SK-MEL-5 (cell line): ENCODE results near the gene R3HDM4. TPM values are rescaled to one million over a fixed set of nuclear protein-coding genes. Genes with fewer than 3 reads are reported as not detected.
A peak's percentile ranks its signal among the peaks of the same experiment; 100 is the strongest.
"Not testable (repeated sequence)": the region's sequence is repeated elsewhere in the genome, so short reads cannot be mapped to it uniquely, and the experiment has no call there.

Experiments
- DNase-seq: peaks from one replicate; pipeline ENCODE4 v3.0.0-alpha.2; 2016; ENCODE audit warnings: low read depth, low spot score
- in situ Hi-C: cut with HindIII; loops from 2 replicates; pipeline ENCODE4 v1.10.0; 2016; ENCODE audit warnings: low sequenced_read_pairs, high pct_unique_total_duplicates, low pct_unique_long_range_greater_than_20kb
- polyA plus RNA-seq, 2 experiments: library from polyadenylated mRNA; depleted of rRNA; stranded (reverse); fragments of >200 nt; gene quantifications; 2 replicates each; pipeline ENCODE4 v1.2.3, GENCODE V29; 2015
- total RNA-seq: library from RNA; depleted of rRNA; stranded (reverse); fragments of >200 nt; shearing (Covaris generic); gene quantifications from 2 replicates; pipeline ENCODE4 v1.2.3, GENCODE V29; 2014; rRNA removed

R3HDM4 gene
- 20.0 and 21.0 TPM in 2 replicates for total RNA-seq
- polyA plus RNA-seq (2015; cell fraction: cytosol; rRNA removed), result 70.8 and 71.9 TPM in 2 replicates
- polyA plus RNA-seq (2015; cell fraction: nucleus; rRNA removed), result 42.7 and 47.9 TPM in 2 replicates

GRCh38 chr19:913080-913748 is at the start of gene R3HDM4:
TSS of gene R3HDM4 (minus strand) at chr19:913219. CDS start at chr19:913157, 62 bp downstream.
- in situ Hi-C loops, result no loop called here
- DNase-seq, result peak; percentile 43

- DNase-seq, result no peak
- in situ Hi-C loops, result no loop called here
Observed at GRCh38 chr19:961866-962620, 49.0 kb upstream of the R3HDM4 start.

GRCh38 chr19:960601-960938 is 47.6 kb upstream of the R3HDM4 start:
- no peak for DNase-seq
- in situ Hi-C loops, result no loop called here

GRCh38 chr19:960020-960419 is 47.0 kb upstream of the R3HDM4 start:
- in situ Hi-C loops, result no loop called here
- DNase-seq, result no peak

GRCh38 chr19:958967-959855 is 46.2 kb upstream of the R3HDM4 start:
- in situ Hi-C loops, result no loop called here
- DNase-seq, result no peak

- in situ Hi-C loops, DNase-seq: not testable (repeated sequence)
Observed at GRCh38 chr19:957578-957977, 44.6 kb upstream of the R3HDM4 start.

- in situ Hi-C loops, result no loop called here
- no peak for DNase-seq
Observed at GRCh38 chr19:956766-957440, 43.9 kb upstream of the R3HDM4 start.

GRCh38 chr19:955803-956765 is 43.1 kb upstream of the R3HDM4 start:
- no peak for DNase-seq
- in situ Hi-C loops, result no loop called here

GRCh38 chr19:954672-955494 is 41.9 kb upstream of the R3HDM4 start:
- no peak for DNase-seq
- in situ Hi-C loops, result no loop called here

- no peak for DNase-seq
- in situ Hi-C loops, result no loop called here
Observed at GRCh38 chr19:954272-954671, 41.3 kb upstream of the R3HDM4 start.

- in situ Hi-C loops, result no loop called here
- no peak for DNase-seq
Observed at GRCh38 chr19:953445-954271, 40.6 kb upstream of the R3HDM4 start.

- no peak for DNase-seq
- in situ Hi-C loops, result no loop called here
Observed at GRCh38 chr19:952680-953444, 39.8 kb upstream of the R3HDM4 start.

GRCh38 chr19:952049-952679 is 39.1 kb upstream of the R3HDM4 start:
- no peak for DNase-seq
- in situ Hi-C loops, result no loop called here
